Measurements from ENCODE around the gene GAREM2. TPM values are rescaled to one million over a fixed set of nuclear protein-coding genes. Genes with fewer than 3 reads are reported as not detected.

Gene GAREM2
- total RNA-seq, 4 donors from 2014 or later = 0.35 to 0.94 (median 0.85) TPM; not detected in 1

GRCh38 chr2:26176279-26176615, 3.4 kb downstream of the GAREM2 start:
- H3K27me3 ChIP-seq = peaks cover 0 to 16% of the 10 kb centered on the region in 2 donors
- H3K9me3 ChIP-seq = no peaks in the 10 kb centered on the region
- no peak overlapping the region for H3K4me3 ChIP-seq
- no peak for DNase-seq
- H3K4me1 ChIP-seq = peaks cover 0 to 12% (median 10%) of the 10 kb centered on the region in 4 donors
- TF ChIP-seq, protein P1, sequence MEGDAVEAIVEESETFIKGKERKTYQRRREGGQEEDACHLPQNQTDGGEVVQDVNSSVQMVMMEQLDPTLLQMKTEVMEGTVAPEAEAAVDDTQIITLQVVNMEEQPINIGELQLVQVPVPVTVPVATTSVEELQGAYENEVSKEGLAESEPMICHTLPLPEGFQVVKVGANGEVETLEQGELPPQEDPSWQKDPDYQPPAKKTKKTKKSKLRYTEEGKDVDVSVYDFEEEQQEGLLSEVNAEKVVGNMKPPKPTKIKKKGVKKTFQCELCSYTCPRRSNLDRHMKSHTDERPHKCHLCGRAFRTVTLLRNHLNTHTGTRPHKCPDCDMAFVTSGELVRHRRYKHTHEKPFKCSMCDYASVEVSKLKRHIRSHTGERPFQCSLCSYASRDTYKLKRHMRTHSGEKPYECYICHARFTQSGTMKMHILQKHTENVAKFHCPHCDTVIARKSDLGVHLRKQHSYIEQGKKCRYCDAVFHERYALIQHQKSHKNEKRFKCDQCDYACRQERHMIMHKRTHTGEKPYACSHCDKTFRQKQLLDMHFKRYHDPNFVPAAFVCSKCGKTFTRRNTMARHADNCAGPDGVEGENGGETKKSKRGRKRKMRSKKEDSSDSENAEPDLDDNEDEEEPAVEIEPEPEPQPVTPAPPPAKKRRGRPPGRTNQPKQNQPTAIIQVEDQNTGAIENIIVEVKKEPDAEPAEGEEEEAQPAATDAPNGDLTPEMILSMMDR (IDR thresholded peaks at IDR 0.05) = no peak
- TF ChIP-seq POLR2A (IDR thresholded peaks at IDR 0.05) = no peak
- H3K36me3 ChIP-seq = no peaks in the 10 kb centered on the region
- H3K27ac ChIP-seq = no peak overlapping the region

DNA sequence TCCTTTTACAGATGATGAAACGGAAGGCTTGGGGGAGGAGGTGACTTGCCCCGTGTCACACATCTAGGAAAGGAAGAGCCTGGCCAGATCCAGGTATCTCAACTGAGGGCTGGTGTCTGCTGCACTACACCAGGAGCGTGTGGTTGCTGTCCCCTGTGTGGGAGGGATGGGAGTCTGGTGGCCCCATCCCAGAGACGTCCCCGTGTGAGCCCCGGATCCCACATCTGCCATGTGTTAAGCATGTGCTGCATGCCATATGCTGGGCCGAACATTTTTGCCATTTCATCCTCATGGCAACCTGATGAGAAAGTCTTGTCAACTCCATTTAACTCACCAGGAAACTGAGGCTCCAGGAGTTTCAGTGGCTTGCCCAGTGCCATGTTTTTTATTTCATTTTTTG, 4.2 kb downstream of the GAREM2 start:
- Histone ChIP-seq H3K4me3 (no peak overlapping the region), H3K27me3 (peaks cover 0 to 16% of the 10 kb centered on the region in 2 donors), H3K9me3 (no peaks in the 10 kb centered on the region), H3K27ac (no peak overlapping the region), H3K4me1 (peaks cover 0 to 12% (median 10%) of the 10 kb centered on the region in 4 donors), H3K36me3 (no peaks in the 10 kb centered on the region)
- TF ChIP-seq, protein P1 (IDR thresholded peaks at IDR 0.05) = no peak
- no peak for TF ChIP-seq POLR2A (IDR thresholded peaks at IDR 0.05)
- peak in 1 of 3 donors; percentile 34 for DNase-seq

GRCh38 chr2:26178246-26178645, 5.4 kb downstream of the GAREM2 start:
- H3K27ac ChIP-seq = no peak overlapping the region
- H3K4me1 ChIP-seq = peaks cover 0 to 10% (median 10%) of the 10 kb centered on the region in 4 donors
- no peak for DNase-seq
- TF ChIP-seq POLR2A (IDR thresholded peaks at IDR 0.05) = no peak
- TF ChIP-seq, protein P1 (IDR thresholded peaks at IDR 0.05) = no peak
- H3K9me3 ChIP-seq = no peaks in the 10 kb centered on the region
- H3K4me3 ChIP-seq = peak overlapping the region in 3 of 4 donors; percentile 36 to 64 (median 61)
- H3K36me3 ChIP-seq = no peaks in the 10 kb centered on the region
- H3K27me3 ChIP-seq = peaks cover 0 to 14% of the 10 kb centered on the region in 2 donors

DNA sequence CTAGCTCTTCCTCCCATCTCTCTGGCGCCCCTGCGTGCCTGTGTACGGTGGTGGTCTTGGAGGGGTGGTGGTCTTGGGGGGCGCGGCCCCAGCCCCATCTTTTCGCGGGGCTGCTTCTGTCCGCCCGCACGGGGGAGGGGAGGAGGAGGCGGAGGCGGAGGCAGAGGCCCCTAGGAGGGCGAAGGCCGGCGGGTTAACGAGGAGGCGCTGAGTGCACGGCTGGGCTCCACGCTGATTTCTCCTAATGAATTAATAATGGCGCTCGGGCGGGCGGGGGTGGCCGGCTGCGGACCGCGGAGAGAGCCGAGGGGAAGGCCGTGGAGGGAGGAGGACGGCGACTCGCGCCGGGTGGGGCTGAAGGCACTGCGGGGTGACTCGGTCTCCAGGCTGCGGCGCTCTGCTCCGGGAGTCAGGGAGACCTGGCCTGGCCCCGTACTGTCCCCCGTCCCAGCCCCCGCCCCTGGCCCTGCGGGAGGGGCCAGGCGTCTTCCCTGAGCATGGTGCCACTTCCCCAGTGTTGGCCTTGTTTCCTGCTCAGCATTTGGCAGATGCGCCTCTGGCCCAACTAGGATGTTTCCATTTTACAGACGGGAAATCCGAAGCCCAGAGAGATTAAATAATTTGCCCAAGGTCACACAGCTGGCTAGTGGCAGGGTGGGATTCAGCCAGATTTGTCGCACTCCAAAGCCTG, 6.0 kb downstream of the GAREM2 start:
- peak in 2 of 3 donors; percentile 66 to 77 for DNase-seq
- no peak overlapping the region for H3K27ac ChIP-seq
- TF ChIP-seq, protein P1 (IDR thresholded peaks at IDR 0.05) = no peak
- no peak for TF ChIP-seq POLR2A (IDR thresholded peaks at IDR 0.05)
- H3K9me3 ChIP-seq = no peaks in the 10 kb centered on the region
- no peaks in the 10 kb centered on the region for H3K36me3 ChIP-seq
- peak overlapping the region; percentile 33 to 64 (median 48) for H3K4me3 ChIP-seq
- peaks cover 0 to 8% of the 10 kb centered on the region in 2 donors for H3K27me3 ChIP-seq
- H3K4me1 ChIP-seq = peaks cover 0 to 4% (median 3%) of the 10 kb centered on the region in 4 donors

DNA sequence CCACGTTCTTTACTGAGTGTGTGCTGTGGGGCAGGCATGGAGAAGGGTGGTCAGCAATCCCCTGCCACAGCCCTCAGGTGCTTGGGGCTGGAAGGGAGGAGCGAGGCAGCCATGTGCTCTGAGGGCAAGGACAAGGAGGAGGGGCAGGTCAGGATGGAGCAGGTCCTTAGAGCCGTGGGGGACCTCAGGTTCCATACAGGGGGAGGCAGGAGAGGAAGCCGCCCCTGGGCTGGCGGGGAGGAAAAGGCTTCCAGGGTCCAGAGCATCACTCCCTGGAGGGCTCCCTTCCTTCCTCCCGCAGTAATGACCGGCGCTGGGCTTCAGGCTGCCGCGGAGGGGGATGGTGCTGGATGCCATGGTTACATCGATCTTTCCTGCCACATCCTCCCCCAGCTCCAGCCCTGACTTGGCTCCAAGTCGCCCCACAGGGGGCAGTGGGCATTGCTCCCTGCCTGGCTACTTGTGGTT, 6.6 kb downstream of the GAREM2 start:
- Histone ChIP-seq H3K36me3 (no peaks in the 10 kb centered on the region), H3K27ac (no peak overlapping the region), H3K27me3 (peaks cover 0 to 3% of the 10 kb centered on the region in 2 donors), H3K9me3 (no peaks in the 10 kb centered on the region), H3K4me3 (peak overlapping the region in 2 of 4 donors; percentile 61 to 64), H3K4me1 (peaks cover 0 to 3% (median 0%) of the 10 kb centered on the region in 4 donors)
- DNase-seq = no peak
- TF ChIP-seq, protein P1 (IDR thresholded peaks at IDR 0.05) = no peak
- no peak for TF ChIP-seq POLR2A (IDR thresholded peaks at IDR 0.05)
